ENCODE results near the gene TLE6. TPM values are rescaled to one million over a fixed set of nuclear protein-coding genes. Genes with fewer than 3 reads are reported as not detected.

The TLE6 gene
- total RNA-seq, 4 donors from 2014 or later, result 0.44 to 13.5 (median 2.7) TPM

- Histone ChIP-seq H3K27me3 (peaks cover 0 to 4% of the 10 kb centered on the region in 2 donors), H3K36me3 (peaks cover 0 to 18% (median 0%) of the 10 kb centered on the region in 3 donors), H3K4me1 (peaks cover 0 to 43% (median 7%) of the 10 kb centered on the region in 4 donors), H3K9me3 (no peaks in the 10 kb centered on the region), H3K4me3 (no peak overlapping the region), H3K27ac (no peak overlapping the region)
- DNase-seq (ENCODE audit: low spot score in 2 of 2), result no peak
- WGBS, 2 donors, result 89 to 100% methylated on average over 1 of the region's 1 CpG
- no peak for TF ChIP-seq POLR2A (IDR thresholded peaks at IDR 0.05)
- TF ChIP-seq EP300 (IDR thresholded peaks at IDR 0.05), result no peak
- TF ChIP-seq CTCF (IDR thresholded peaks at IDR 0.05), result no peak
Observed at GRCh38 chr19:3026768-3027167, 49.4 kb downstream of the TLE6 start.

- peaks cover 0 to 18% (median 0%) of the 10 kb centered on the region in 3 donors for H3K36me3 ChIP-seq
- H3K27me3 ChIP-seq, result peaks cover 0 to 4% of the 10 kb centered on the region in 2 donors
- 56 to 81% methylated on average over 2 of the region's 2 CpGs for WGBS, 2 donors
- no peak for DNase-seq (ENCODE audit: low spot score in 2 of 2)
- no peaks in the 10 kb centered on the region for H3K9me3 ChIP-seq
- TF ChIP-seq EP300 (IDR thresholded peaks at IDR 0.05) (no peak), POLR2A (IDR thresholded peaks at IDR 0.05) (no peak), CTCF (IDR thresholded peaks at IDR 0.05) (no peak)
- H3K4me3 ChIP-seq, result no peak overlapping the region
- H3K27ac ChIP-seq, result peak overlapping the region in 3 of 4 donors; percentile 80 to 94 (median 93)
- peaks cover 0 to 43% (median 7%) of the 10 kb centered on the region in 4 donors for H3K4me1 ChIP-seq
Observed at GRCh38 chr19:3027292-3027691, 49.9 kb downstream of the TLE6 start.

- WGBS, 2 donors, result 56 to 62% methylated on average over 7 of the region's 9 CpGs
- peaks cover 0 to 43% (median 7%) of the 10 kb centered on the region in 4 donors for H3K4me1 ChIP-seq
- H3K36me3 ChIP-seq, result peaks cover 0 to 18% (median 0%) of the 10 kb centered on the region in 3 donors
- H3K9me3 ChIP-seq, result no peaks in the 10 kb centered on the region
- H3K27ac ChIP-seq, result peak overlapping the region; percentile 80 to 94 (median 88)
- H3K4me3 ChIP-seq, result peak overlapping the region in 3 of 4 donors; percentile 56 to 84 (median 81)
- peaks cover 0 to 4% of the 10 kb centered on the region in 2 donors for H3K27me3 ChIP-seq
- DNase-seq (ENCODE audit: low spot score in 2 of 2), result no peak
- TF ChIP-seq POLR2A (IDR thresholded peaks at IDR 0.05), result no peak
Observed at GRCh38 chr19:3027981-3028304, 50.6 kb downstream of the TLE6 start.

- Histone ChIP-seq H3K36me3 (peaks cover 0 to 18% (median 0%) of the 10 kb centered on the region in 3 donors), H3K4me1 (peaks cover 0 to 44% (median 7%) of the 10 kb centered on the region in 4 donors), H3K4me3 (peak overlapping the region; percentile 56 to 84 (median 73)), H3K27ac (peak overlapping the region; percentile 80 to 94 (median 88)), H3K27me3 (peaks cover 0 to 4% of the 10 kb centered on the region in 2 donors), H3K9me3 (no peaks in the 10 kb centered on the region)
- TF ChIP-seq EP300 (IDR thresholded peaks at IDR 0.05) (no peak), POLR2A (IDR thresholded peaks at IDR 0.05) (no peak), CTCF (IDR thresholded peaks at IDR 0.05) (no peak)
- no peak for DNase-seq (ENCODE audit: low spot score in 2 of 2)
- WGBS, 2 donors, result 2 to 6% methylated on average over 26 to 32 of the region's 40 CpGs
Observed at GRCh38 chr19:3028305-3029064, 51.1 kb downstream of the TLE6 start.

- H3K4me3 ChIP-seq, result peak within 1 kb of the TSS; percentile 56 to 84 (median 73)
- H3K9me3 ChIP-seq, result no peaks in the 10 kb centered on the region
- H3K36me3 ChIP-seq, result peaks cover 0 to 18% (median 0%) of the 10 kb centered on the region in 3 donors
- peaks cover 0 to 4% of the 10 kb centered on the region in 2 donors for H3K27me3 ChIP-seq
- H3K4me1 ChIP-seq, result peaks cover 0 to 52% (median 7%) of the 10 kb centered on the region in 4 donors
- 4 to 12% methylated on average over 15 to 52 of the region's 85 CpGs for WGBS, 2 donors
- no peak for DNase-seq (ENCODE audit: low spot score in 2 of 2)
- H3K27ac ChIP-seq, result peak within 1 kb of the TSS; percentile 80 to 94 (median 88)
- no peak for TF ChIP-seq CTCF (IDR thresholded peaks at IDR 0.05)
- TF ChIP-seq POLR2A (IDR thresholded peaks at IDR 0.05), result no peak
- TF ChIP-seq EP300 (IDR thresholded peaks at IDR 0.05), result no peak
Observed at GRCh38 chr19:3029065-3029923, 51.9 kb downstream of the TLE6 start, which contains the start of gene TLE2. Gene TLE2, minus strand, starts transcription at chr19:3029280. Its CDS starts 376 bp downstream, at chr19:3028904.

Measured in tibial nerve (tissue), 4 donors.